GM10248 (cell line): ENCODE measurements around the gene SFSWAP.
"Not testable (repeated sequence)": the region's sequence is repeated elsewhere in the genome, so short reads cannot be mapped to it uniquely, and the experiment has no call there.

Experiments used
- CTCF ChIA-PET: fragments of 300-600 bp; sonication (Branson Sonifier 250); formaldehyde crosslinking; extraction: SDS; loops from one replicate; lab custom pipeline; 2021; ENCODE audit warnings: antibody characterized with exemption; lab: Yijun Ruan, JAX
- POLR2A ChIA-PET: fragments of 350-650 bp; sonication (Branson Sonifier 250); formaldehyde crosslinking; extraction: SDS; loops from one replicate; lab custom pipeline; 2020; ENCODE audit warnings: antibody characterized with exemption; lab: Yijun Ruan, JAX
- DNase-seq: peaks from one replicate; pipeline ENCODE4 v3.0.0; 2012; ENCODE audit errors: extremely low spot score
- CTCF ChIP-seq: IDR thresholded peaks from 2 replicates; pipeline ENCODE4 v1.5.1; 2012; ENCODE audit warnings: mild to moderate bottlenecking, low read depth; ENCODE audit errors: extremely low read depth, missing control alignments, control extremely low read depth

Gene SFSWAP

GRCh38 chr12:131677699-131678098 is 33.2 kb upstream of the SFSWAP start:
- POLR2A ChIA-PET, result no interaction called here
- no peak for DNase-seq
- CTCF ChIA-PET, result no interaction called here
- no peak for TF ChIP-seq CTCF

GRCh38 chr12:131678389-131679181 is 32.3 kb upstream of the SFSWAP start:
- POLR2A ChIA-PET, CTCF ChIA-PET: not testable (repeated sequence)

GRCh38 chr12:131679186-131679585 is 31.7 kb upstream of the SFSWAP start:
- CTCF ChIA-PET, POLR2A ChIA-PET, DNase-seq: not testable (repeated sequence)

More at GRCh38 chr12:131678389-131679181, 32.3 kb upstream of the SFSWAP start:
- DNase-seq, result not testable (repeated sequence)

GRCh38 chr12:131679816-131680215 is 31.1 kb upstream of the SFSWAP start:
- POLR2A ChIA-PET, CTCF ChIA-PET, DNase-seq: not testable (repeated sequence)

GRCh38 chr12:131680392-131681256 is 30.3 kb upstream of the SFSWAP start:
- DNase-seq, POLR2A ChIA-PET, CTCF ChIA-PET: not testable (repeated sequence)

- DNase-seq, result no peak
- TF ChIP-seq CTCF, result no peak
- ChIA-PET POLR2A (no interaction called here), CTCF (no interaction called here)
These were observed 29.7 kb upstream of the SFSWAP start for GRCh38 chr12:131681257-131681620.

- DNase-seq, result peak; percentile 80
- CTCF ChIA-PET, POLR2A ChIA-PET: not testable (repeated sequence)
These were observed 29.0 kb upstream of the SFSWAP start for GRCh38 chr12:131681746-131682509.

GRCh38 chr12:131682510-131682895 is 28.4 kb upstream of the SFSWAP start:
- no peak for TF ChIP-seq CTCF
- ChIA-PET CTCF (no interaction called here), POLR2A (no interaction called here)
- no peak for DNase-seq
